GM21576 (cell line): ENCODE data around the gene BIRC6.
"Not testable (repeated sequence)": the region's sequence is repeated elsewhere in the genome, so short reads cannot be mapped to it uniquely, and the experiment has no call there.

ENCODE experiments used
- ATAC-seq: cut with Tn5 transposase; IDR thresholded peaks from one replicate; pipeline ENCODE4 v1.9.1; 2021; ENCODE audit warnings: mild to moderate bottlenecking, moderate library complexity; ENCODE audit not compliant: unreplicated experiment

BIRC6 gene

DNA sequence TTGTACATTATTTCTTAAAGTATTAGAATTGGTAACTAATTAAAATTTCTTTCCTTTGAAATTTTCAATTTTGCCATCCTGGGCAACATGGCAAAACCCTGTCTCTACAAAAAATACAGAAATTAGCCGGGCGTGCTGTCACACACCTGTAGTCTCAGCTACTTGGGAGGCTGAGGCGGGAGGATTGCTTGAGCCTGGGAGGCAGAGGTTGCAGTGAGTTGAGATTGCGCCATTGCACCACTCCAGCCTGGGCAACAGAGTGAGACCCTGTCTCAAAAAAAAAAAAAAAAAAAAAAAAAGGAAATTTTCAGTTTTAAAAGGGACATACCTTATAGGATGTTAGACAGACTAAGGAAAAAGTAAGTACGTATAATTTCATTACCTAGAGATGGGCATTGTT lies 14.1 kb downstream of the BIRC6 start:
- ATAC-seq, result not testable (repeated sequence)

DNA sequence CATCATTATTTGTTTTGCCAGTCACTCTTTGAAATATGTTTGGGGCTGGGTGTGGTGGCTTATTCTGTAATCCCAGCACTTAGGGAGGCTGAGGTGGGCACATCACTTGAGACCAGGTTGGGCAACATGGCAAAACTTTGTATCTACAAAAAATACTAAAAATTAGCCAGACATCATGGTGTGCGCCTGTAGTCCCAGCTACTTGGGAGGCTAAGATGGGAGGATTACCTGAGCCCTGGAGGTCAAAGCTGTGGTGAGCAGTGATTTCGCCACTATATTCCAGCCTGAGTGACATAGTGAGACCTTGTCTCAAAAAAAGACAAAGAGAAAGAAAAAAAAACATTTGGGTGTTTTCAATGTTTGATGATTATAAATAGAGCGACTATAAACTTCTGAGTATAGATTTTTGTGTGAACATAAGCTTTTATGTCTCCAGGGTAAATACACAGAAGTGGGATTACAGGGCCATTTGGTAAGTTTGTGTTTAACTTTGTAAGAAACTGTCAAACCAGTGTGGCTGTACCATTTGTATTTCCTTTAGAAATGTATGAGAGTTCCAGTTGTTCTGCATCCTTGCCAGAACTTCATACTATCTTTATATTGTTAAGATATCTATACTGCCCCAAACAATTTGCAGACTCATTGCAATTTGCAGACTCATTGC lies 15.8 kb downstream of the BIRC6 start:
- ATAC-seq, result no peak

DNA sequence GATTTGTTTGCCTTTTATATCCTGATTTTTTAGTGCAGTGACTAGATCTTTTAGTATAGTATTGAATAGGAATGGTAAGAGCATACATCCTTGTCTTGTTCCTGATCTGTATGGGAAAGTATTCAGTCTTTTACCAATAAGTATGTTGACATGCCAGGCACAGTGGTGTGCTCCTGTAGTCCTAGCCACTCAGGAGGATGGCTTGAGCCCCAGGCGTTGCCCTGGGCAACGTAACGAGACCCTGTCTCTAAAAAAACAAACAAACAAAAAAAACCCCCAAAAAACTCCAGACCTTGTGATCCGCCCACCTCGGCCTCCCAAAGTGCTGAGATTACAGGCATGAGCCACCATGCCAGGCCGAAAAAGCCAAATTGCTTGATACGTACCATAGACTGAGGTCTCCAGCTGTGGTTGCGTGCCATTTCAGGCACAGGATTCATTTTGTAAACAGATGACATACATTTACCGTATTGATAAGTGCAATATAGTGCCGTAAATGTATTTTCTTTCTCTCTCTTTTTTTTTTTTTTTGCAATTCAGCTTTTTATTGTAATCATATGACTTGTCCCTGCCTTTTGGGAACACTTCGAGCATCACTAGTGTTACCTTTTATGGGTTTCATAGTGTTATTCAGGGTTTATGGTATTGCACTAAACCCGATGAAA lies 18.5 kb downstream of the BIRC6 start:
- ATAC-seq, result no peak

DNA sequence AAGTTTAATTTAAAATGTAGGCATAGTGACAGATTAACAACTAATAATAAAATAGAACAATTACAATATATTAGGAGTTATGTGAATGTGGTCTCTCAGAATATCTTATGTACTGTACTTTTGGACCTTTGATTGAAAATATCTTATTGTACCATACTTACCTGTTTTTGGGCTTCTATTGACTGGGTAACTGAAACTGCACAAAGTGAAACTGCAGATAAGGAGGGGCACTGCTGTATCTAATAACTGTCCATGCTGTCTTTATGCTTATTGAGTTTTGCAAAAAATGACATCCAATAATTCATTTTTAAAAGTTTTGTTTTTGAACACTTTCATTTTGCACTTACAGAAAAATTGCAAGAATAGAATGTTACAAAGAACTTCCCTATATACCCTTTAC lies 19.9 kb downstream of the BIRC6 start:
- no peak for ATAC-seq

DNA sequence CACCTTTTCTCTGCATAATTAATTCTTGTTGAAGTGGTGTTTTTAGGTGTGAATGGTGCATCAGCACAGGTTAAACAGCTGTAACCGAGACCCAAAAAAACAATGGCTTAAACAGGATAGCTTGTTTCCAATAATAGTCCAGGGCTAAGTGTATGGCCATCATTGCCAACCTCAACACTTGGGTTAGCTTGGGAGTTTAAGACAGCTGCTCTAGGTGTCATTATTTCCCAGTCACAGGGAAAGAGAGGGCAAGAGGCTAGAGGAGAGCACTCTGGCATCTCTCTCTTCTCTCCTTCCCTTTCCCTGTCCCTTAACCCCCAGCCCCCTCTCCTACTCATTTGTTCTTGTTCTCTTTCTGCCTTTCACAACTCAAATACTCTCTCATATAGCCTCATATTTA lies 21.1 kb downstream of the BIRC6 start:
- ATAC-seq, result no peak

DNA sequence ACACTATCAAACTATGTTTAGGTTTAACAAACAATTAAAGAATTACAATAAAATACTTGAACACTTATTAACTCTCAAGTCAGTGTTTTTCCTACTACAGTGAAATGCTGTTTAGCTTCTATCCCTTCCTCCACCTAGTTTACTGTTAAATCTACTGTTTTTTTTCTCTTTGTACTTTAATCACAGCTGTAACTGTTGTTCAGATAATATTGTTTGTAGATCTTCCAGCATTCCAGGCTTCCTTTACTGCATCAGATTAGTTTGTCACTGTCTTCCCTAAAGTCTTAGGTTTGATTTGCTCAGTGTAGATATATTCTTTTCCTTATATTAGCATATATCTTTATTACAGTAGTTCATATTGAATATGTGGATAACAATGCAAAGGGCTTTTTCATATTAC lies 22.5 kb downstream of the BIRC6 start:
- no peak for ATAC-seq

DNA sequence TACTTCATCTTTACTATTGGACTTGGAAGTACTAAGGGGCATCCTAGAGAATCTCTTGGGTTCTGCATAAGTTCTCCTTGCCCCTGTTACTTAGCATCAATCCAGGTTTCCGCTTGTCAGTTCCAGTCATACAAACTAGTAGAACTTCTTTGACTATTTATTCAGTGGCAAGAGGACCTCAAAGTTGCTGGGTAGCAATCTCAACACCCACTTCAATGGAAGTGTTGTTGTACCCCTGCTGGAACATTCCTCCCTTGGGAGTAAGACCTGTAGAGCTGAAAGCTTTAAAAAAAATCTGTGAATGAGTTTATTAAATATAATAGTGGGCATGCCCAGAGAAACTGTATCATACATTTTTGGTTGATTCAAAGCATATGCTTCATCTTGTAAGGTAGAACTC lies 27.0 kb downstream of the BIRC6 start:
- ATAC-seq, result no peak

DNA sequence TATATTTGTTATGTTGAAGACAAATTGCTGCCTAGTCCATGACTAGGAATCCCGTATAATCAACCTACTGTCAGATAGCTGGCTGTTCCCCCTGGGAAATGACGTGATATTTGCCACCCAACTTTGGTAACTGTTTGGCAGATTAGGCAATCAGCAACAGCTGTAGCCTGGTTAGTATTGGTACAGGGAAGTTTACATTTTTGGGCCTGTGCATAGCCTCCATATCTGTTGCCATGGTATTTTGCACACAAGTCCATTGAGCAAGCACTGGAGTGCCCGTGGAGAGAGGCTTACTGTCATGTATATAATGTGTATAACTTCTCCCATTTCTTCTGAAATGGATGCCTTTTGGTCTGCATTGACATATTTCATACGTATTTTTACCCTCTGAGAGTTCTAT lies 27.7 kb downstream of the BIRC6 start:
- ATAC-seq, result no peak

DNA sequence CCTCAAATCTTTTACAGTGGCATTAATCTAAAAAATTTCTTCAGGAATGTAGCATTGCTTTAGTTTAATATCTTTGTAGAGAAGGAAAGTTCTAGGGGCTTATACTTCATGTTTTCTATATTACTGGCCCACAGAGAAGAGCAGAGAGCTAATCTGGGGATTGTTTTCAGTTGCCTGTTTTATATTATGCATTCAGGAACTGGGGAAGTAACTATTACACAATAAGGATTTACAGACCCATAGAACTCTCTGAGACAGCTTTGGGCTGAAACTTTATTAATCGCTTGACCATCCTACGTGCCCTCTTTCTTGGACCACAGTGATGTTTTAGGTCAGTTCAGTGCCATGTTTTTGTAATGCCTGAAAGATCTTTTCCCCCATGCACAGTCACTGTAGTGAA lies 29.9 kb downstream of the BIRC6 start:
- ATAC-seq, result no peak

DNA sequence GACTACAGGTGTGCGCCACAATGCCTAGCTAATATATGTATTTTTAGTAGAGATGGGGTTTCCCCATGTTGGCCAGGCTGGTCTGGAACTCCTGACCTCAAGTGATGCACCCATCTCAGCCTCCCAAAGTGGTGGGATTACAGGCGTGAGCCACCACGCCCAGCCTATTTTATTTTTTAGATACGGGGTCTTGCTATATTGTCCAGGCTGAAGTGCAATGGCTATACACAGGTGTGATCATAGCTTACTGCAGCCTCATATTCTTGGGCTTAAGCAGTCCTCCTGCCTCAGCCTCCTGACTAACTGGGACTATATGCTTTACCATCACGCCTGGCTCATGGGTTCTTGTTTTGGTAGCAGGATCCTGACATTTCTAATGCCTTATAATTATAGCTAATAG lies 42.4 kb downstream of the BIRC6 start:
- no peak for ATAC-seq

DNA sequence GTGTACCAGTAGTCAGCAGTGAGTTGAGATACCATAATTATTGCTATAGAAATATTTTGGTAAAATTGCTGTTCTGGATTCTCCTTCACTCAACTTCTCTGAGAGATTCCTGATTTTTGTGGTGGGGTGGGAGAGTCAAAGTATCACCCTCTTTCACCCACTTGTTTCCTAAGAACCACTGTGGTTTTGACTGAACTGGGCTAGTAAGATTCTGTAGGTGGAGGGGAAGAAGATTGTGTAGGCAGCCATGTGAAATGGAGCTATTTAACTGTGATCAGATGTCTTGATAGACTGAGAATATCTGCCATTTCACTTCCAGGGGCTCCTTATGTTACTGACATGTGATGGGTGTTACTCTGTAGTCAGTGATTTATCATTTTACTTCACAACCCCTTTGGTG lies 45.3 kb downstream of the BIRC6 start:
- ATAC-seq, result no peak

DNA sequence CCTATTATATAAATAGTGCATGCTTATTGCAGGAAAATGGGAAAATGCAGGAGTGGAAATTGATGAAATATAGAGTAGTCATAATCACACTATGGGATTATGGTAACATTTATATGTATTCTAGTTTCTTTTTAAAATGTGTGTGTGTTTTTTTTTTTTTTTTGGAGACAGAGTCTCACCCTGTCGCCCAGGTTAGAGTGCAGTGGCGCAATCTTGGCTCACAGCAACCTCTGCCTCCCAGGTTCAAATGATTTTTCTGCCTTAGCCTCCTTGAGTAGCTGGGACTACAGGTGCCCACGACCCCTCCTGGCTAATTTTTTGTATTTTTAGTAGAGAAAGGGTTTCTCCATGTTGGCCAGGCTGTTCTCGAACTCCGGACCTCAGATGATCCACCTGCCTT lies 47.0 kb downstream of the BIRC6 start:
- ATAC-seq, result no peak

DNA sequence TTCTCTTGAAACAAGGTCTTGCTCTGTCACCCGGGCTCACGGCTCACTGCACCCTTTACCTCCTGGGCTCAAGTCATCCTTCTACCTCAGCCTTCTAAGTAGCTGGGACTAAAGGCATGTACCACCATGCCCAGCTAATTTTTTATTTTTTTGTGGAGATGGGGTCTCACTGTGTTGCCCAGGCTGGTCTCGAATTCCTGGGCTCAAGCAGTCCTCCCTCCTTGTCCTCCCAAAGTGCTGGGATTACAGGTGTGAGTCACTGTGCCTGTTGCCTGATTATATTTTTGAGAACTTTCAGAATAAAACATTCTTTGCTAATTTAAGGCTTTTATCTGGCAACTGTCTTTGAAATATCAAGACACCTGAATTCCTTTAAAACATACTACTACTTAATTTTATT lies 47.9 kb downstream of the BIRC6 start:
- ATAC-seq, result no peak

DNA sequence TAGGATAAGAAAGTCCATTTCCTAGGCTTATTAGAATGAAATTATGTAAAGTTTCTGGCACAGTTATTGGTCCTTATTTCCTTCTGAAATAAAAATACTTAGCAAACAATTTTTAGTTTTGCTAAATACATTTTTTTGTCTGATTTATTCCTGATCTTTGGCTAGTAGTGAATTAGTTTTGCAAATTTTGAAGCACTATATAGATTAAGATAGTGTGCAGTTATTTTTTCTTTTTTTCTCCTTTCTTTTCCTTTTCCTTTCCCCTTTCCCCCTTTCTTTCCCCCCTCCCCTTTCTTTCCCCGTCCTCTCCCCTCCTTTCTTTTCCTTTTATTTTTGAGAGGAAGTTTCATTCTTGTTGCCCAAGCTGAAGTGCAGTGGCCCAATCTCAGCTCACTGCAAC lies 59.7 kb downstream of the BIRC6 start:
- ATAC-seq, result no peak

DNA sequence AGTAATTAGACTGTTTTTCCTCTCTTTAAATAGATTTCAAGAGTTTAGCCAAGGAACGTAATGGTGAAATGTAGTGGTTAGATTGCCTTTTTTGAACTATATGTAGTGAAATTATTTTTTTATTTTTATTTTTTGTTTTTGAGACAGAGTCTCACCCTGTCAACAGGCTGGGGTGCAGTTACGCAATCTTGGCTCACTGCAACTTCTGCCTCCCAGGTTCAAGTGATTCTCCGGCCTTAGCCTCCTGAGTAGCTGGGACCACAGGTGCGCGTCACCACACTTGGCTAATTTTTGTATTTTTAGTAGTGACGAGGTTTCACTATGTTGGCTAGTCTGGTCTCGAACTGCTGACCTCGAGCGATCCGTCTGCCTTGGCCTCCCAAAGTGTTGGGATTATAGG lies 60.8 kb downstream of the BIRC6 start:
- ATAC-seq, result no peak

DNA sequence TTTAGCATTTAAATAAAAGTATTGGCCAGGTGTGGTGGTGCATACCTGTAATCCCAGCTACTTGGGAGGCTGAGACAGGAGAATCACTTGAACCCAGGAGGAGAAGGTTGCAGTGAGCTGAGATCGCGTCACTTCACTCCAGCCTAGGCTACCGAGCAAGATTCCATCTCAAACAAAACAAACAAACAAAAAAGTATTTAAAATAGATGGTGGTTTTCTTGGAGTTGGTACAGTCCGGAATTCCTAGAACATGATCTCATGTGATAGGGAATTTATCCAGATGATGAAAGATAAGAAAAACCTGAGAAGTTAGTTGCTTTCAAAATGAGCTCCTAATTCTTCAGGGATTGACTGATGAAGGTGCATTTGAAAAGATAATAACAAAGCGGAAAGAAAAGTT lies 62.0 kb downstream of the BIRC6 start:
- ATAC-seq, result no peak

DNA sequence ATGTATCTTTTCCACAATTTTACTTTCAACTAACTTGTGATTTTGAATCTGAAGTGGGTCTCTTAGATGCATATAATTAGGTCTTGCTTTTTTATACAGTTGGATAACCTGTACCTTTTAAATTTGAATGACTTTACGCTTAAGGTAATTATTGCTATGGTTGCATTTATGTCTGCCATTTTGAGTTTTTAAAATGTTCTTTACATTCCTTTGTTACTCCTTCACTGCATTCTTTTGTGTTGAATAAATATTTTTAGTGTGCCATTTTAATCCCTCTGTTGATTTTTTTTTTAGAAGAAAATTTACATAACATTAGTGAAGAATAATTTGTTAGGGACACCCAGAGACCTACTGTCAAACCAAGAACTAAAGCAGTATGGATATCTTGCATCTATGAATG lies 65.3 kb downstream of the BIRC6 start:
- no peak for ATAC-seq

DNA sequence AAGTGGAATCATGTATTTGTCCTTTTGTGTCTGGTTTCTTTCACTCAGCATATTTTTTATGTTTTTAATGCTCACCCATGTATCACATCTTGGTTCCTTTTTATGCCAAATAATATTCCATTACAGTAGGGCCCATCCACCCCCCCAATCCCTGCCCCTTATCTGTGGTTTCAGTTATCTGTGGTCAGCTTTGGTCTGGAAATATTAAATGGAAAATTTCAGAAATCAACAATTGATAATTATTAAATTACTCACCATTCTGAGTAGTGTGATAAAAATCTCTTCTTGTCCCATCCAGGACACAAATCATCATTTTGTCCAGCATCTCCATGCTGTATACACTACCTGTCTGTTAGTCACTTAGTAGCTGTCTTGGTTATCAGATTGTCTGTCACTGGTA lies 66.7 kb downstream of the BIRC6 start:
- ATAC-seq, result no peak

DNA sequence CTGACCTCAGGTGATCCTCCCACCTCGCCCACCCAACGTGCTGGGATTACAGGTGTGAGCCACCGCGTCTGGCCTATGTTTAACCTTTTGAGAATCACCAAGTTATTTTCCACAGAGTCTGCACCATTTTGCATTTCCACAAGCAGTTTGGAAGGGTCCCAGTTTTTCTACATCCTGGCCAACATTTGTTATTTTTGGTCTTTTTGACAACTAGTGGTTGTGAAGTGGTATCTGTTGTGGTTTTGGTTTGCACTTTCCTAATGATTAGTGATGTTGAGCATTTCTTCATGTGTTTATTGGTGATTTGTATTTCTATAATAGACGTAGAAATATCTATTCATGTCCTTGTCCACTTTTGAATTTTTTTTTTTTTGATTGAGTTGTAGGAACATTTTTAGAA lies 67.9 kb downstream of the BIRC6 start:
- no peak for ATAC-seq

DNA sequence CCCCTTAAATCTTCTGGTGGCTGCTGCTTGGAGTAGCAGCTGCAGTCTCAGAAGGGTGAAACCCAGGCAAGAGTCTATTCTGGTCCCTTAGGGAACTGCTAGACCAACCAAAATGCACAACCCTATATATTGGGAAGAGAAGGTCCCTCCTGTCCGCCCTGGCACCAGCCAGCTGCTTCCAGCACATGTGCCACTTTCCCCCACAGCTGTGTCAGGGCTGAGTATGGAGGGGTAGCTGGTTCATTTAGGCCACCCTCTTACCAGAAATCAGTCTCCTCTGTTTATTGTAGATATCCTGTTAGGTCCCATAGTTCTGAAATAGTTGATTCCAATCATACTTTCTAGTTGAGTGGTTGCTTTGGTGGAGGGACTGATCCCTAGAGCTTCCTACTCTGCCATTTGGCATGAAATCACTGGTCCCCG lies 68.9 kb downstream of the BIRC6 start:
- ATAC-seq, result no peak

DNA sequence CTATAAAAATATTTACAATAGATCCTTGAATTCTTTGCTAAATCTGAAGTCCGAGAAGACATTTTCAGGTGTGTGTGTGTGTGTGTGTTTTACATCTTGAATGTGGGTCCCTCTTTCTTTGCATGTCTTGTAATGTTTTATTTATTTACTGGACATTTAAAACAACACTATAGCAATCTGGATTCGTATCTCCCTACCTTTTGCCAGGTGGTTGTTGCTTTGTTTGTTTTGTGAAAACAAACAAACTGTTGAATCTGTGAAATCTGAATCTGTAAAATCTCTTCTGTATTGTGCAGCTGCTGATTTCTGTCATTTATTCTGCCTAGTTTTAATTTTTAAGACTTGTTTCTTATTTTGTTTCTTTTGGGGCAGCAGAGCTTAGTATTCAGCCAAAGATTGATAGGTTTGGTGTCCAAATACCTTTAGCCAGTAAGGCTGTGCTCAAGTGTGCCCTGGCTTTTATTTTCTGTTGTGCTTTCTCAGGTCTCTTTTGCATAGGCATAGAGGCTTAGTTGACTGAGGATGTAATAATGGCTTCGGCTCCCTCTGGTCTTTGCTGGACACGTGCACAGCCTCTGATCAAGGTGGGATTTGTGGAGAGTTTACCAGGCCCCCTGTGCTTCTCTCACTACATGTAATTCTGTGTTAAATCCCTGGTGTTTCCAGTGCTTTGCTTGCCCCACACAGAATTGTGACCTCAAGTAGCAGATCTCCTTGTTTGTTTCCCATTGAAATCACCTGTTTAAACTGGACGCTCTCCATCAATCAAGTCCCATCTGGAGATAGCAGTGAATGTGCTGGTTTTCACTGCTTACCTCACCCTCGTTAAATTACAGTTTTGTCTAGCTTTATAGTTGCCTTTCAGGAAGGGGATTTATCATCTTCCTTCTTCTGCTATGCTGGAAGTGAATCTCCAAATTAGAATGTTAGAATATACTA lies 71.1 kb downstream of the BIRC6 start:
- no peak for ATAC-seq

DNA sequence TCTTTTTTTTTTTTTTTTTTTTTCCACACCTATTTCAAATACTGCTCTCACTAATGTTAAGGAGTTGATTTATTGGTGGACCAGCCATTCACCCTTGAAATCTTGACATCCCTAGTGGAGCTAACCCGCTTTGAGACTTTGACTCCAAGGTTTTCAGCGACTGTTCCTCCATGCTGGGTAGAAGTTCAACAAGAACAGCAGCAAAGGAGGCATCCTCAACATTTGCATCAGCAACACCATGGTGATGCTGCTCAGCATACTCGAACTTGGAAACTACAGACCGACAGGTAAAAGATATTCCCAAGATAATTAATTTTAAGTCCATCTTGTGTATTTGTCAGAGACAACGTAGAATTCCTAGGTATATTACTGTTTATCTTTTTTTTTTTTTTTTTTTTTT lies 74.0 kb downstream of the BIRC6 start:
- ATAC-seq, result no peak
